B cell (primary cell): ENCODE measurements around the gene NCKAP5L.
"Not testable (repeated sequence)": the region's sequence is repeated elsewhere in the genome, so short reads cannot be mapped to it uniquely, and the experiment has no call there.

Source experiments
- CTCF ChIP-seq: fragments of 200-600 bp; IDR thresholded peaks from one replicate; pipeline ENCODE4 v1.8.0; 2022; ENCODE audit warnings: antibody characterized with exemption, mild to moderate bottlenecking
- EZH2 ChIP-seq: IDR thresholded peaks from 2 replicates; pipeline ENCODE4 v1.6.1; 2012; ENCODE audit warnings: borderline replicate concordance, low read depth, mild to moderate bottlenecking, moderate library complexity, low read length; ENCODE audit not compliant: insufficient read depth, poor library complexity, severe bottlenecking

DNA sequence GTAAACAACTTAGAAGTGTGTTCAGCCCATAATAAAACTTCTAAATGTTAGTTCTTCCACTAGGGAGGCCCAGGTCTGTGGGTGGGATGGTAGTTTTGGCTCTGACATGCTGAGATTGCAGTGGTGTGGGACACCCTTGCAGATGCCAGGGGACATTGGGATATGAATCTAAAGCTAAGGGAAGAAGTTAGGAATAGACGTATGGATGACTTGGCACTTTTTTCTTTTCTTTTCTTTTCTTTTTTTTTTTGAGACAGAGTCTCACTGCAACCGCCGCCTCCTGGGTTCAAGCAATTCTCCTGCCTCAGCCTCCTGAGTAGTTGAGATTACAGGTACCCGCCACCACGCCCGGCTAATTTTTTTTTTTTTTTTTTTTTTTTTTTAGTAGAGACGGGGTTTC is 55.1 kb downstream of the NCKAP5L start:
- TF ChIP-seq CTCF, EZH2: not testable (repeated sequence)
